ENCODE results near the gene SYPL1.

The SYPL1 gene

DNA sequence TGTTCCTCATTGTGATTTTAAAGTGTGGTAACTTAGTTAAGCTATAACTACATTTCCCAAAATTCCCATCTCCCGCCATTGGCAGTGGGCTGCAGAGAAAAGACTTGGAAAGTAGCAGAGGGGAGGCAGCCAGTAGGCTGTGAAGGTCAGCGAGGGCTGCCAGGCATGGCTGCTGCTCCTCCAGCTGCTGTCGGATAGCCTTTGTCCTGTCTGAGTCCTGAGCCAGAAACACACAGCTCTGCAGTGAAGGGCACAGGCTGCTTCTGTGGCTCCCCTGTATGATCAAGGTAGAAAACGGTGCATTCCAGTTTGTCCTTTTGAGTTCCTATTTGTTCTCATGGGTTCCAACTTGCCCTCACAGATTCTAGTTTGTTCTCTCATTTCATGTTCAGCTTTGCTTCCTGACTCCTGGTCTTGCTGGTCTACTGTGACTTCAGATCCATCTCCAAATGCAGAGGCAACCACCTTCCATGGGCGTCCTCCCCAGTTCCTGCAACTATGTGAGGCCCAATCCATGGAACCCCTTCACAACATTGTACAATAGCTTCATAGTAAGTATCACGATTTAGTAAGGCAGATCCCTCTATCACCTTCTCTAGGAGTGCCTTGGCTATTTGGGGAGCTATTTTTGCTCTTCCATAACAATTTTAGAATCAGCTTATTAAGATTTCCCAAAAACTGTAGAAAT, 31.7 kb downstream of the SYPL1 start:
- Histone ChIP-seq H3K27me3 (ENCODE audit: insufficient read depth, poor library complexity, severe bottlenecking) (no peaks in the 10 kb centered on the region), H3K27ac (ENCODE audit: poor library complexity, severe bottlenecking) (no peak overlapping the region), H3K4me1 (ENCODE audit: insufficient read depth, poor library complexity, severe bottlenecking) (no peaks in the 10 kb centered on the region), H3K4me3 (ENCODE audit: severe bottlenecking) (no peak overlapping the region), H3K36me3 (ENCODE audit: low read depth) (no peaks in the 10 kb centered on the region), H3K9me3 (ENCODE audit: severe bottlenecking) (no peaks in the 10 kb centered on the region)
- DNase-seq (ENCODE audit: low spot score) (no peak), ATAC-seq (ENCODE audit: low read depth) (no peak)
- TF ChIP-seq, protein P1, sequence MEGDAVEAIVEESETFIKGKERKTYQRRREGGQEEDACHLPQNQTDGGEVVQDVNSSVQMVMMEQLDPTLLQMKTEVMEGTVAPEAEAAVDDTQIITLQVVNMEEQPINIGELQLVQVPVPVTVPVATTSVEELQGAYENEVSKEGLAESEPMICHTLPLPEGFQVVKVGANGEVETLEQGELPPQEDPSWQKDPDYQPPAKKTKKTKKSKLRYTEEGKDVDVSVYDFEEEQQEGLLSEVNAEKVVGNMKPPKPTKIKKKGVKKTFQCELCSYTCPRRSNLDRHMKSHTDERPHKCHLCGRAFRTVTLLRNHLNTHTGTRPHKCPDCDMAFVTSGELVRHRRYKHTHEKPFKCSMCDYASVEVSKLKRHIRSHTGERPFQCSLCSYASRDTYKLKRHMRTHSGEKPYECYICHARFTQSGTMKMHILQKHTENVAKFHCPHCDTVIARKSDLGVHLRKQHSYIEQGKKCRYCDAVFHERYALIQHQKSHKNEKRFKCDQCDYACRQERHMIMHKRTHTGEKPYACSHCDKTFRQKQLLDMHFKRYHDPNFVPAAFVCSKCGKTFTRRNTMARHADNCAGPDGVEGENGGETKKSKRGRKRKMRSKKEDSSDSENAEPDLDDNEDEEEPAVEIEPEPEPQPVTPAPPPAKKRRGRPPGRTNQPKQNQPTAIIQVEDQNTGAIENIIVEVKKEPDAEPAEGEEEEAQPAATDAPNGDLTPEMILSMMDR (IDR thresholded peaks at IDR 0.05; ENCODE audit: poor library complexity, severe bottlenecking), result no peak

DNA sequence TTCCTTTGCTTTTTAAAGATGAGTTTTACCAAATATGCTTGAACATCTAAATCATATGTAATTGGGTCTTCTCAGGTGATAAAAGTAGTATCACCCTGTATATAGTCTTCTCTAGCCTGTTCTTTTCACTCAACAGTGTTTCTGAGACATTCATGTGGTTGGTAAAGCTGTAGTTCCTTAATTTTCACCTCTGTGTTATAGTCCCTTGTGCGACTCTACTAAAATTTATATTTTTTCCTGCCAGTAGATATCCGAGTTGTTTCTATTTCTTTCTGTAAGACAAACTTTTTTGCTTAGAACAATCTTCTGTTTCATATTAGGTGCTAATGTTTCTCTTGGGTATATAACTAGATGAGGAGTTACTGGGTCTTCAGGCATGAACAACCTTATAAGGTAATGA, 35.6 kb downstream of the SYPL1 start:
- no peaks in the 10 kb centered on the region for H3K36me3 ChIP-seq (ENCODE audit: low read depth)
- no peaks in the 10 kb centered on the region for H3K27me3 ChIP-seq (ENCODE audit: insufficient read depth, poor library complexity, severe bottlenecking)
- H3K27ac ChIP-seq (ENCODE audit: poor library complexity, severe bottlenecking), result no peak overlapping the region
- TF ChIP-seq, protein P1 (IDR thresholded peaks at IDR 0.05; ENCODE audit: poor library complexity, severe bottlenecking), result no peak
- ATAC-seq (ENCODE audit: low read depth), result no peak
- DNase-seq (ENCODE audit: low spot score), result no peak
- H3K4me1 ChIP-seq (ENCODE audit: insufficient read depth, poor library complexity, severe bottlenecking), result peaks cover 10% of the 10 kb centered on the region
- no peaks in the 10 kb centered on the region for H3K9me3 ChIP-seq (ENCODE audit: severe bottlenecking)
- no peak overlapping the region for H3K4me3 ChIP-seq (ENCODE audit: severe bottlenecking)

DNA sequence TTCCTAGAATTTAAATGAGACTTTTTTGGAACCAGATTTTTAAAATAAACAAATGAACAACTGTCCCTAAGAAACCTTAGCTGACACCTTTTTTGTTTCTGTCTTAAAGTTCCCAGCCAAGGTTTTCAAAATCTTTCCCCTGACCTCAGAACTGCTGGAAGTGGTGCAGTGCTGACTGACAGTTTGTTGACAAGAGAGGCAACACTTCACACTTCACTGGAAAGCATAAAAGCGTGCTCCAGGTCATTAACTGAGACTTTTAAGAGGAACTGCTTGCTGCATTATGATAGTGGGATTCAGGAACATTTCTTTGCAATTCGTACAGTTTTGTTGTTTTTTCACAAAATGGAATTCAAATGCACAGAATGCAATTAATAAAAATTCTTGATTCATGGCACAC, 36.2 kb downstream of the SYPL1 start:
- Histone ChIP-seq H3K4me3 (ENCODE audit: severe bottlenecking) (no peak overlapping the region), H3K27me3 (ENCODE audit: insufficient read depth, poor library complexity, severe bottlenecking) (no peaks in the 10 kb centered on the region), H3K4me1 (ENCODE audit: insufficient read depth, poor library complexity, severe bottlenecking) (peaks cover 16% of the 10 kb centered on the region), H3K9me3 (ENCODE audit: severe bottlenecking) (no peaks in the 10 kb centered on the region), H3K27ac (ENCODE audit: poor library complexity, severe bottlenecking) (no peak overlapping the region), H3K36me3 (ENCODE audit: low read depth) (no peaks in the 10 kb centered on the region)
- TF ChIP-seq, protein P1 (IDR thresholded peaks at IDR 0.05; ENCODE audit: poor library complexity, severe bottlenecking), result no peak
- no peak for ATAC-seq (ENCODE audit: low read depth)
- no peak for DNase-seq (ENCODE audit: low spot score)

DNA sequence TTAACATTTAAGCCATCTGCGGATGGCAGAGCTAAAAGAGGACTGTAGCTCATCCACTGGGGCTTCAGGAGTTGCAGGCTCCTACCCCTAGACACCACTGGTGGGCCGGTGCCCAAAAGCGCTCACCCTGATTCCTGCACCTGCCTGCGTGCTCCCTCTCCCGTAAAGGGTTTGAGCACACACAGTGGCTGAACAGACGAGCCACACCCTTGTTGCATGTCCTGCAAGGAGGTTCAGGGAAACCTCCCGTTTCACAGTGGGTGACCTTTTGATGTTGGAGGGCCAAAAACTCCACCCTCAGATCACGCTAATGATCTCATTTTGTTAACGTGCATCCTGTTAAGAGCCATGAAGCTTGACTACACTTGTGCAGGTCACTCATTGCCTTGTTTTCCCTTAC, 37.9 kb downstream of the SYPL1 start:
- no peaks in the 10 kb centered on the region for H3K9me3 ChIP-seq (ENCODE audit: severe bottlenecking)
- no peaks in the 10 kb centered on the region for H3K27me3 ChIP-seq (ENCODE audit: insufficient read depth, poor library complexity, severe bottlenecking)
- no peaks in the 10 kb centered on the region for H3K36me3 ChIP-seq (ENCODE audit: low read depth)
- no peak overlapping the region for H3K4me3 ChIP-seq (ENCODE audit: severe bottlenecking)
- ATAC-seq (ENCODE audit: low read depth) (no peak), DNase-seq (ENCODE audit: low spot score) (no peak)
- H3K27ac ChIP-seq (ENCODE audit: poor library complexity, severe bottlenecking), result no peak overlapping the region
- peaks cover 33% of the 10 kb centered on the region for H3K4me1 ChIP-seq (ENCODE audit: insufficient read depth, poor library complexity, severe bottlenecking)
- TF ChIP-seq, protein P1 (IDR thresholded peaks at IDR 0.05; ENCODE audit: poor library complexity, severe bottlenecking), result no peak

DNA sequence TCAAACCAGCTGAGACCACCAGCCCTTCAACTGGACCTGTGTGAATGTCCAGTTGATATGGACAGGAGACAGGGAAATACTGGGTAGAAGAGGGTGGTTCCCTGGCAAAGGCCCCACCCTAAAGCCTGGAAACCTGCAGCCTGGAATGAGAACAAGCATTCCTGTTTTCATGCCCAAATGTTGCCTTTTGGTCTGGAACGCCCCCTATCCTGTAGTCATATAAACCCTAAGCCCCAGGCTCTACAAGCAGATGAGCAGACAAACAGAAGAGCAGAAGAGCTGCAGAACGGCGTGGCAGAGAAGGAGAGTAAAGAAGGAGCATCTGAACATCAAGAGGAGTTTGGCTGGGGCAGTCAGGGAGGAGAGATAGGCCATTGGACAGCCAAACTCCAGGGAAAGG, 38.4 kb downstream of the SYPL1 start:
- peaks cover 39% of the 10 kb centered on the region for H3K4me1 ChIP-seq (ENCODE audit: insufficient read depth, poor library complexity, severe bottlenecking)
- no peaks in the 10 kb centered on the region for H3K9me3 ChIP-seq (ENCODE audit: severe bottlenecking)
- no peaks in the 10 kb centered on the region for H3K36me3 ChIP-seq (ENCODE audit: low read depth)
- ATAC-seq (ENCODE audit: low read depth) (no peak), DNase-seq (ENCODE audit: low spot score) (no peak)
- no peaks in the 10 kb centered on the region for H3K27me3 ChIP-seq (ENCODE audit: insufficient read depth, poor library complexity, severe bottlenecking)
- H3K4me3 ChIP-seq (ENCODE audit: severe bottlenecking), result no peak overlapping the region
- TF ChIP-seq, protein P1 (IDR thresholded peaks at IDR 0.05; ENCODE audit: poor library complexity, severe bottlenecking), result no peak
- no peak overlapping the region for H3K27ac ChIP-seq (ENCODE audit: poor library complexity, severe bottlenecking)

Data from RWPE2 (cell line).